Measurements from ENCODE around the gene MAGI1.

Gene MAGI1

DNA sequence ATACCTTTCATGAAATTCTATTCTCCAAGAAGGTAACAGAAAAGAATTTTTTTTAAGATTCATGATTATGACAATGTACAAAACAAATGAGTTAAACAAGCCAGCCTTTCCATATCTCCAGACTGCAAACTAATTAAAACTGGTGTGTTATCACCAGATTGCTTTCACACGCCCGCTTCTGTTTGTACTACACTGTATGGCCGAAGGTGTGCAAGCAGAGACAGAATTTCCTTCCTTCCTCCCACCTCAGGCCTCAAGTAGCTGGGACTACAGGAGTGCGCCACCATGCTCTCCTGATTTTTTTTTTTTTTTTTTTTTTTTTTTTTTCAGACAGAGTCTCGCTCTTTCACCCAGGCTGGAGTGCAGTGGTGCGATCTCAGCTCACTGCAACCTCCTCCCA is 400.4 kb downstream of the MAGI1 start:
- H3K27ac ChIP-seq (replicated peaks), result no peak overlapping the region
- no peaks in the 10 kb centered on the region for H3K27me3 ChIP-seq (ENCODE audit: insufficient read depth, poor library complexity, severe bottlenecking)
- no peak for TF ChIP-seq SPI1 (IDR thresholded peaks at IDR 0.05; ENCODE audit: borderline replicate concordance, low read depth)
- TF ChIP-seq, protein P1, sequence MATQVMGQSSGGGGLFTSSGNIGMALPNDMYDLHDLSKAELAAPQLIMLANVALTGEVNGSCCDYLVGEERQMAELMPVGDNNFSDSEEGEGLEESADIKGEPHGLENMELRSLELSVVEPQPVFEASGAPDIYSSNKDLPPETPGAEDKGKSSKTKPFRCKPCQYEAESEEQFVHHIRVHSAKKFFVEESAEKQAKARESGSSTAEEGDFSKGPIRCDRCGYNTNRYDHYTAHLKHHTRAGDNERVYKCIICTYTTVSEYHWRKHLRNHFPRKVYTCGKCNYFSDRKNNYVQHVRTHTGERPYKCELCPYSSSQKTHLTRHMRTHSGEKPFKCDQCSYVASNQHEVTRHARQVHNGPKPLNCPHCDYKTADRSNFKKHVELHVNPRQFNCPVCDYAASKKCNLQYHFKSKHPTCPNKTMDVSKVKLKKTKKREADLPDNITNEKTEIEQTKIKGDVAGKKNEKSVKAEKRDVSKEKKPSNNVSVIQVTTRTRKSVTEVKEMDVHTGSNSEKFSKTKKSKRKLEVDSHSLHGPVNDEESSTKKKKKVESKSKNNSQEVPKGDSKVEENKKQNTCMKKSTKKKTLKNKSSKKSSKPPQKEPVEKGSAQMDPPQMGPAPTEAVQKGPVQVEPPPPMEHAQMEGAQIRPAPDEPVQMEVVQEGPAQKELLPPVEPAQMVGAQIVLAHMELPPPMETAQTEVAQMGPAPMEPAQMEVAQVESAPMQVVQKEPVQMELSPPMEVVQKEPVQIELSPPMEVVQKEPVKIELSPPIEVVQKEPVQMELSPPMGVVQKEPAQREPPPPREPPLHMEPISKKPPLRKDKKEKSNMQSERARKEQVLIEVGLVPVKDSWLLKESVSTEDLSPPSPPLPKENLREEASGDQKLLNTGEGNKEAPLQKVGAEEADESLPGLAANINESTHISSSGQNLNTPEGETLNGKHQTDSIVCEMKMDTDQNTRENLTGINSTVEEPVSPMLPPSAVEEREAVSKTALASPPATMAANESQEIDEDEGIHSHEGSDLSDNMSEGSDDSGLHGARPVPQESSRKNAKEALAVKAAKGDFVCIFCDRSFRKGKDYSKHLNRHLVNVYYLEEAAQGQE (IDR thresholded peaks at IDR 0.05; ENCODE audit: insufficient replicate concordance, low read depth), result no peak
- TF ChIP-seq CTCF (IDR thresholded peaks at IDR 0.05; ENCODE audit: insufficient read depth, low read length), result no peak
- no peak for TF ChIP-seq GABPA (IDR thresholded peaks at IDR 0.05; ENCODE audit: low read depth)
- no peak for TF ChIP-seq POLR2AphosphoS5 (IDR thresholded peaks at IDR 0.05; ENCODE audit: low read depth)
- no peak for DNase-seq (ENCODE audit: low read depth in 1 of 2, low spot score in 1 of 2)
- no peak overlapping the region for H3K4me3 ChIP-seq (replicated peaks; ENCODE audit: insufficient read depth, low read length)

DNA sequence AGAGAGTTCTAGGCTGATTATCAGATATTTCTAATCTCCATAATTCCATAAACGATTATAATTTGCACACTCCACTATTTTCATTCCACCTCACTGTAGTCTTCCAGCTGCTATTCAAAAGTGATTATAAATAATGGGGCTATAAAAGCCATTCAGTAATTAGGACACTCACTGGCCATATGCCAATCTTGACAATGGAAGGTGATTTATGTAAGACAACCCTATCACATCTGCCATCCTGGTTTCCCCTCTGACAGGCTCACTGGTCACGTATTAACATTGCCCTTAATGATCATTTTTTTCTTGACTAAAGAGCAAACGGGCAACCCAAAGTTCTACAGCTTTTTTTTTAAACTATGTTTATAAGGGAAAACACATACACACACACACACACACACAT is 402.4 kb downstream of the MAGI1 start:
- Histone ChIP-seq H3K27me3 (ENCODE audit: insufficient read depth, poor library complexity, severe bottlenecking) (no peaks in the 10 kb centered on the region), H3K4me3 (replicated peaks; ENCODE audit: insufficient read depth, low read length) (no peak overlapping the region), H3K27ac (replicated peaks) (no peak overlapping the region)
- TF ChIP-seq GABPA (IDR thresholded peaks at IDR 0.05; ENCODE audit: low read depth) (no peak), POLR2AphosphoS5 (IDR thresholded peaks at IDR 0.05; ENCODE audit: low read depth) (no peak), SPI1 (IDR thresholded peaks at IDR 0.05; ENCODE audit: borderline replicate concordance, low read depth) (no peak), CTCF (IDR thresholded peaks at IDR 0.05; ENCODE audit: insufficient read depth, low read length) (no peak)
- TF ChIP-seq, protein P1 (IDR thresholded peaks at IDR 0.05; ENCODE audit: insufficient replicate concordance, low read depth), result no peak
- no peak for DNase-seq (ENCODE audit: low read depth in 1 of 2, low spot score in 1 of 2)

GRCh38 chr3:65635657-65636056 is 403.1 kb downstream of the MAGI1 start:
- TF ChIP-seq, protein P1 (IDR thresholded peaks at IDR 0.05; ENCODE audit: insufficient replicate concordance, low read depth), result no peak
- TF ChIP-seq SPI1 (IDR thresholded peaks at IDR 0.05; ENCODE audit: borderline replicate concordance, low read depth), result no peak
- no peak for TF ChIP-seq GABPA (IDR thresholded peaks at IDR 0.05; ENCODE audit: low read depth)
- no peak for TF ChIP-seq POLR2AphosphoS5 (IDR thresholded peaks at IDR 0.05; ENCODE audit: low read depth)
- TF ChIP-seq CTCF (IDR thresholded peaks at IDR 0.05; ENCODE audit: insufficient read depth, low read length), result no peak
- Histone ChIP-seq H3K27ac (replicated peaks) (no peak overlapping the region), H3K4me3 (replicated peaks; ENCODE audit: insufficient read depth, low read length) (no peak overlapping the region), H3K27me3 (ENCODE audit: insufficient read depth, poor library complexity, severe bottlenecking) (no peaks in the 10 kb centered on the region)
- DNase-seq (ENCODE audit: low read depth in 1 of 2, low spot score in 1 of 2), result no peak

Data from HL-60 (cell line).